ENCODE data around the gene LRIG3. TPM values are rescaled to one million over a fixed set of nuclear protein-coding genes. Genes with fewer than 3 reads are reported as not detected.

LRIG3 gene
- total and polyA plus RNA-seq, 2 donors (not counting 3 experiments of a cell fraction or from before 2014, with no cell fraction given): 55.5 to 55.7 TPM

DNA sequence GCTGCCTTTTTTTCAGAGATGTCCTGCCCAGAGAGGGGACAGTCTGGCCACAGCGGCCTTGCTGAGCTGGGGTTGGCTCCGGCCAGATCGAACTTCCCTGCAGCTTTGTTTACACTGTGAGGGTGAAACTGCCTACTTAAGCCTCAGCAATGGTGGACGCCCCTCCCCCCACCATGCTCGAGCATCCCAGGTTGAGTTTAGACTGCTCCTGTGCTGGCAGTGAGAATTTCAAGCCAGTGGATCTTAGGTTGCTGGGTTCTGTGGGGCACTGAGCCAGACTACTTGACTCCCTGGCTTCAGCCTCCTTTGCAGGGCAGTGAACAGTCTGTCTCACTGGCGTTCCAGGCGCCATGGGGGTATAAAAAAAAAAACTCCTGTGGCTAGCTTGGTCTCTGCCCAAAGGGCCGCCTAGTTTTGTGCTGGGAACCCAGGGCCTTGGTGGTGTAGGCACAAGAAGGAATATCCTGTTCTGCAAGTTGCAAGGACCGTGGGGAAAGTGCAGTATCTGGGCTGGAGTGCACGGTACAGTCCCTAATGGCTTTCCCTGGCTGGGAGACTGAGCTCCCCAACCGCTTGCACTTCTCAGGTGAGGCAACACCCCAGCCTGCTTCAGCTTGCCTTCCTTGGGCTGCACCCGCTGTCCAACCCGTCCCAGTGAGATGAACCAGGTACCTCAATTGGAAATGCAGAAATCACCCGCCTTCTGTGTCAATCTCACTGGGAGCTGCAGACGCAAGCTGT is 79.1 kb downstream of the LRIG3 start:
- TF ChIP-seq JUN (IDR thresholded peaks at IDR 0.05; ENCODE audit: borderline replicate concordance, insufficient read depth, insufficient read length, low read depth): no peak
- TF ChIP-seq GATA2 (IDR thresholded peaks at IDR 0.05; ENCODE audit: insufficient read depth, insufficient read length, low read depth, low read length): no peak
- TF ChIP-seq, protein P1, sequence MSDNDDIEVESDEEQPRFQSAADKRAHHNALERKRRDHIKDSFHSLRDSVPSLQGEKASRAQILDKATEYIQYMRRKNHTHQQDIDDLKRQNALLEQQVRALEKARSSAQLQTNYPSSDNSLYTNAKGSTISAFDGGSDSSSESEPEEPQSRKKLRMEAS (IDR thresholded peaks at IDR 0.05; ENCODE audit: insufficient read depth, insufficient read length): no peak
- no peak for TF ChIP-seq MYC (IDR thresholded peaks at IDR 0.05; ENCODE audit: low read depth, low read length)
- no peak for TF ChIP-seq POLR2A (IDR thresholded peaks at IDR 0.05; ENCODE audit: low read depth, low read length)
- TF ChIP-seq POLR2AphosphoS5 (IDR thresholded peaks at IDR 0.05; ENCODE audit: insufficient read depth, low read depth, low read length): no peak
- TF ChIP-seq FOS (IDR thresholded peaks at IDR 0.05; ENCODE audit: borderline replicate concordance, insufficient read depth, low read length): no peak
- TF ChIP-seq EZH2 (IDR thresholded peaks at IDR 0.05; ENCODE audit: borderline replicate concordance, low read depth, low read length, severe bottlenecking): no peak
- TF ChIP-seq, protein P2, sequence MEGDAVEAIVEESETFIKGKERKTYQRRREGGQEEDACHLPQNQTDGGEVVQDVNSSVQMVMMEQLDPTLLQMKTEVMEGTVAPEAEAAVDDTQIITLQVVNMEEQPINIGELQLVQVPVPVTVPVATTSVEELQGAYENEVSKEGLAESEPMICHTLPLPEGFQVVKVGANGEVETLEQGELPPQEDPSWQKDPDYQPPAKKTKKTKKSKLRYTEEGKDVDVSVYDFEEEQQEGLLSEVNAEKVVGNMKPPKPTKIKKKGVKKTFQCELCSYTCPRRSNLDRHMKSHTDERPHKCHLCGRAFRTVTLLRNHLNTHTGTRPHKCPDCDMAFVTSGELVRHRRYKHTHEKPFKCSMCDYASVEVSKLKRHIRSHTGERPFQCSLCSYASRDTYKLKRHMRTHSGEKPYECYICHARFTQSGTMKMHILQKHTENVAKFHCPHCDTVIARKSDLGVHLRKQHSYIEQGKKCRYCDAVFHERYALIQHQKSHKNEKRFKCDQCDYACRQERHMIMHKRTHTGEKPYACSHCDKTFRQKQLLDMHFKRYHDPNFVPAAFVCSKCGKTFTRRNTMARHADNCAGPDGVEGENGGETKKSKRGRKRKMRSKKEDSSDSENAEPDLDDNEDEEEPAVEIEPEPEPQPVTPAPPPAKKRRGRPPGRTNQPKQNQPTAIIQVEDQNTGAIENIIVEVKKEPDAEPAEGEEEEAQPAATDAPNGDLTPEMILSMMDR (IDR thresholded peaks at IDR 0.05; ENCODE audit: extremely low read depth in 1 of 2, insufficient read depth in 1 of 2, low read depth in 1 of 2, low read length in 2 of 2): no peak
- H3K4me1 ChIP-seq (ENCODE audit: control insufficient read depth, extremely low read depth, insufficient read depth, low read length): no peaks in the 10 kb centered on the region
- intact Hi-C loops (cut with micrococcal nuclease) (no loop called here), dilution Hi-C loops (cut with MboI; ENCODE audit: extremely low pct_ligation_motif_present, low sequenced_read_pairs) (no loop called here)
- no peaks in the 10 kb centered on the region for H3K9me1 ChIP-seq (replicated peaks; ENCODE audit: control insufficient read depth, extremely low read depth, insufficient read depth, low read length)
- no peak overlapping the region for H3K27ac ChIP-seq (ENCODE audit: insufficient read depth, low read depth, low read length)
- ChIA-PET CTCF (no interaction called here), POLR2A (no interaction called here)
- no peaks in the 10 kb centered on the region for H4K20me1 ChIP-seq (replicated peaks; ENCODE audit: control insufficient read depth, extremely low read depth, insufficient read depth, low read length)
- no peak overlapping the region for H2AFZ ChIP-seq (ENCODE audit: low read depth, low read length)
- no TSS peak for BruUV-seq (replicated peaks)
- H3K27me3 ChIP-seq (ENCODE audit: control insufficient read depth in 2 of 2, insufficient read depth in 2 of 2, low read length in 2 of 2): peaks cover 0 to 2% of the 10 kb centered on the region in 2 experiments
- no peaks in the 10 kb centered on the region for H3K79me2 ChIP-seq (ENCODE audit: control insufficient read depth, insufficient read depth, low read length)
- FAIRE-seq (no peak), DNase-seq (ENCODE audit: low read depth, low spot score) (no peak)
- no peaks in the 10 kb centered on the region for H3K36me3 ChIP-seq (ENCODE audit: control insufficient read depth in 2 of 2, extremely low read depth in 1 of 2, insufficient read depth in 2 of 2, low read length in 2 of 2)
- no peak overlapping the region for H3K9ac ChIP-seq (replicated peaks; ENCODE audit: extremely low read depth, insufficient read depth, low read length)
- H3K4me2 ChIP-seq (ENCODE audit: insufficient read depth, low read length): no peak overlapping the region
- no peak overlapping the region for H3K4me3 ChIP-seq (replicated peaks in 1 of 3; ENCODE audit: insufficient read depth in 1 of 3, low read depth in 1 of 3, low read length in 3 of 3)
- no peaks in the 10 kb centered on the region for H3K9me3 ChIP-seq (replicated peaks; ENCODE audit: control insufficient read depth, insufficient read depth, low read length)

All from endothelial cell of umbilical vein (primary cell).